CD14-positive monocyte (primary cell): Measurements from ENCODE around the gene PKM. TPM values are rescaled to one million over a fixed set of nuclear protein-coding genes. Genes with fewer than 3 reads are reported as not detected.

Experiments
- DNase-seq, 3 donors: peaks; one replicate each; pipeline ENCODE4 v3.0.0-alpha.2; 2011 to 2022
- H2AFZ ChIP-seq: 2 replicates; pipeline ENCODE4 v1.6.0; 2012; ENCODE audit warnings: mild to moderate bottlenecking, low read depth, low read length, inconsistent platforms; ENCODE audit not compliant: insufficient read depth, poor library complexity, severe bottlenecking
- H3K27ac ChIP-seq, 2 donors: 1 replicate in 1 of 2; 2 replicates in 1 of 2; pipeline ENCODE4 v1.5.1; 2012 to 2013; ENCODE audit warnings: low read length in 2 of 2, control low read depth in 1 of 2, inconsistent platforms in 1 of 2, low read depth in 1 of 2, mild to moderate bottlenecking in 1 of 2
- H3K27me3 ChIP-seq, 2 donors: one replicate each; pipeline versions ENCODE4 v1.6.0 to v1.6.1; 2011 to 2013; ENCODE audit warnings: low read length in 2 of 2; ENCODE audit not compliant: control insufficient read depth in 2 of 2, insufficient read depth in 2 of 2
- H3K36me3 ChIP-seq, 2 donors: replicated peaks in 1 of 2; 1 replicate in 1 of 2; 2 replicates in 1 of 2; pipeline versions ENCODE4 v1.5.1 to v1.6.1; 2012 to 2013; ENCODE audit warnings: low read length in 2 of 2, control low read depth in 1 of 2, inconsistent platforms in 1 of 2, mild to moderate bottlenecking in 1 of 2; ENCODE audit not compliant: insufficient read depth in 2 of 2, control insufficient read depth in 1 of 2
- H3K4me1 ChIP-seq, 2 donors: 1 replicate in 1 of 2; 2 replicates in 1 of 2; pipeline versions ENCODE4 v1.5.1 to v1.6.1; 2012 to 2013; ENCODE audit warnings: low read length in 2 of 2, control low read depth in 1 of 2, inconsistent platforms in 1 of 2, mild to moderate bottlenecking in 1 of 2, moderate library complexity in 1 of 2; ENCODE audit not compliant: insufficient read depth in 2 of 2, control insufficient read depth in 1 of 2
- H3K4me2 ChIP-seq: replicated peaks from 2 replicates; pipeline ENCODE3; 2012; ENCODE audit warnings: low read length, moderate library complexity, mild to moderate bottlenecking; ENCODE audit not compliant: poor library complexity, severe bottlenecking; ENCODE audit errors: extremely low read depth
- H3K4me3 ChIP-seq, 3 experiments: fragments of 200-600 bp in 1 of 3; sonication (generic) in 1 of 3; replicated peaks in 1 of 3; 1 replicate in 2 of 3; 2 replicates in 1 of 3; pipeline ENCODE4 v1.5.1; 2011 to 2013; ENCODE audit warnings: low read length in 3 of 3, mild to moderate bottlenecking in 3 of 3, control low read depth in 2 of 3, low read depth in 2 of 3, inconsistent platforms in 1 of 3, moderate library complexity in 1 of 3
- H3K79me2 ChIP-seq: 2 replicates; pipeline ENCODE4 v1.6.0; 2012; ENCODE audit warnings: mild to moderate bottlenecking, control low read depth, inconsistent platforms, low read length, moderate library complexity; ENCODE audit not compliant: insufficient read depth
- H3K9ac ChIP-seq: 2 replicates; pipeline ENCODE4 v1.6.0; 2017; ENCODE audit warnings: low read length, mild to moderate bottlenecking; ENCODE audit not compliant: insufficient read depth, poor library complexity, severe bottlenecking
- H3K9me3 ChIP-seq, 2 donors: replicated peaks in 1 of 2; 1 replicate in 1 of 2; 2 replicates in 1 of 2; pipeline versions ENCODE4 v1.5.1 to v1.6.1; 2012 to 2013; ENCODE audit warnings: low read length in 2 of 2, control low read depth in 1 of 2; ENCODE audit not compliant: control insufficient read depth in 1 of 2, insufficient read depth in 1 of 2
- H4K20me1 ChIP-seq: 2 replicates; pipeline ENCODE4 v1.6.0; 2012; ENCODE audit warnings: mild to moderate bottlenecking, low read length, control low read depth, moderate library complexity; ENCODE audit not compliant: insufficient read depth
- H3K27ac Mint-ChIP-seq, 7 donors: one replicate each; pipeline ENCODE4 v1.8.0; 2020; ENCODE audit warnings: mild to moderate bottlenecking in 7 of 7, mixed read lengths in 7 of 7, moderate library complexity in 6 of 7, inconsistent platforms in 2 of 7
- H3K27me3 Mint-ChIP-seq, 3 donors: one replicate each; pipeline ENCODE4 v1.8.0; 2021 to 2022; ENCODE audit warnings: low read depth in 3 of 3, mild to moderate bottlenecking in 3 of 3, mixed read lengths in 3 of 3, moderate library complexity in 3 of 3, inconsistent platforms in 1 of 3
- H3K36me3 Mint-ChIP-seq, 2 donors: one replicate each; pipeline ENCODE4 v1.8.0; 2020; ENCODE audit warnings: mixed read lengths in 2 of 2, inconsistent platforms in 1 of 2, mild to moderate bottlenecking in 1 of 2
- H3K4me1 Mint-ChIP-seq: one replicate; pipeline ENCODE4 v1.8.0; 2020; ENCODE audit warnings: mild to moderate bottlenecking, mixed read lengths
- H3K4me3 Mint-ChIP-seq, 2 donors: one replicate each; pipeline ENCODE4 v1.8.0; 2020; ENCODE audit warnings: mild to moderate bottlenecking in 2 of 2, mixed read lengths in 2 of 2, moderate library complexity in 1 of 2
- H3K9me3 Mint-ChIP-seq, 7 donors: one replicate each; pipeline ENCODE4 v1.8.0; 2020 to 2022; ENCODE audit warnings: mixed read lengths in 7 of 7, mild to moderate bottlenecking in 6 of 7, moderate library complexity in 6 of 7, inconsistent platforms in 2 of 7
- WGBS: methylation state at CpG from one replicate; pipeline ENCODE4 v1.1.5; 2013; ENCODE audit warnings: missing lambda C conversion rate; ENCODE audit not compliant: insufficient coverage; 5-methylcytosine and 5-hydroxymethylcytosine counted together
- intact Hi-C, 2 donors: fragments of 100-400 bp; cut with micrococcal nuclease; formaldehyde crosslinking; loops; one replicate each; pipeline versions ENCODE4 v1.15.0 to v1.15.1; 2023
- polyA plus RNA-seq, 3 donors: library from polyadenylated mRNA; depleted of rRNA in 1 of 3; unstranded in 2 of 3; stranded (reverse) in 1 of 3; fragments of 300-500 nt in 2 of 3; fragments of >200 nt in 1 of 3; fragmentation: Illumina TruSeq in 2 of 3; gene quantifications; 1 replicate in 2 of 3; 2 replicates in 1 of 3; pipeline ENCODE4 v1.2.3, GENCODE V29; 2012 to 2021
- TF ChIP-seq, protein P1 (sequence below): fragments of 200-600 bp; IDR thresholded peaks from one replicate; pipeline ENCODE4 v1.8.0; 2022; ENCODE audit warnings: antibody characterized with exemption, mild to moderate bottlenecking

Gene PKM
- polyA plus RNA-seq, 3 donors = 544 to 999 (median 986) TPM

DNA sequence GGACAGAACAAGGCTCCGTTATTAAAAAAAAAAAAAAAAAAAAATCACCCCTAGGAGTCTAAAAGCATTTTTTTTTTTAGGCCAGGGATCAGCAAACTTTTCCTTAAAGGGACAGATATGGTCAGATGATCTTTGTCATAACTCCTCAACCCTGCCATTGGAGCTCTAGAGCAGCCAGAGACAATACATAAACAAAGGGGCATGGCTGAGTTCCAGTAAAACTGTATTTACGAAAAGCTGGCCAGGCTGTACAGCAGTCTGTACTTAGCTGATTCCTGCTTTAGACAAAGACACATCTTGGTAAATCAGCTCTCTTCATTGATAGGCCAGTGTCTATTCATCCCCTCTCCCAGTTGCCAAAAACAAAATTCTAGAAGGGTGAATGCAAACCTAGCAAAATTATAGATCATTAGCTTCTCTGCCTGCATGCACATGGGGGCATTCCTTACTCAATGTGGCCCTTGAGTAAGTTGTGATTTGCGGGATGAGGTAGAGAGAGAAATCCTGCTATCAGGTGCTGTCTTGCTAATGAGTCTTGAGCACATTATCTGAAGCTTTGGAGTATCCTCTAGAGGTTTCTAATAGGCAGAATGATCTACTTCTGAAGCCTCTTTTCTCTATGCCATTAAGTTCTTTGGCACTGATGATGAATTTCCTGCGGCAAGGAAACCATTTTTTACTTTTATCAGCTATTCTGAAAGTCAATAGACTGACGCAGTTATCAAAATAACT is 77.6 kb downstream of the PKM start:
- Histone ChIP-seq H3K27me3 (no peaks in the 10 kb centered on the region), H3K9me3 (no peaks in the 10 kb centered on the region), H3K27ac (no peak overlapping the region), H3K4me1 (peaks cover 20 to 23% of the 10 kb centered on the region in 2 donors), H3K4me2 (no peak overlapping the region), H2AFZ (no peak overlapping the region), H3K79me2 (no peaks in the 10 kb centered on the region), H3K9ac (no peak overlapping the region), H3K36me3 (no peaks in the 10 kb centered on the region), H4K20me1 (no peaks in the 10 kb centered on the region), H3K4me3 (no peak overlapping the region)
- WGBS = 100% methylated on average over 2 of the region's 5 CpGs
- TF ChIP-seq, protein P1, sequence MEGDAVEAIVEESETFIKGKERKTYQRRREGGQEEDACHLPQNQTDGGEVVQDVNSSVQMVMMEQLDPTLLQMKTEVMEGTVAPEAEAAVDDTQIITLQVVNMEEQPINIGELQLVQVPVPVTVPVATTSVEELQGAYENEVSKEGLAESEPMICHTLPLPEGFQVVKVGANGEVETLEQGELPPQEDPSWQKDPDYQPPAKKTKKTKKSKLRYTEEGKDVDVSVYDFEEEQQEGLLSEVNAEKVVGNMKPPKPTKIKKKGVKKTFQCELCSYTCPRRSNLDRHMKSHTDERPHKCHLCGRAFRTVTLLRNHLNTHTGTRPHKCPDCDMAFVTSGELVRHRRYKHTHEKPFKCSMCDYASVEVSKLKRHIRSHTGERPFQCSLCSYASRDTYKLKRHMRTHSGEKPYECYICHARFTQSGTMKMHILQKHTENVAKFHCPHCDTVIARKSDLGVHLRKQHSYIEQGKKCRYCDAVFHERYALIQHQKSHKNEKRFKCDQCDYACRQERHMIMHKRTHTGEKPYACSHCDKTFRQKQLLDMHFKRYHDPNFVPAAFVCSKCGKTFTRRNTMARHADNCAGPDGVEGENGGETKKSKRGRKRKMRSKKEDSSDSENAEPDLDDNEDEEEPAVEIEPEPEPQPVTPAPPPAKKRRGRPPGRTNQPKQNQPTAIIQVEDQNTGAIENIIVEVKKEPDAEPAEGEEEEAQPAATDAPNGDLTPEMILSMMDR = no peak
- peaks cover 1 to 8% (median 3%) of the 10 kb centered on the region in 3 donors for H3K27me3 Mint-ChIP-seq
- H3K27ac Mint-ChIP-seq = no peak overlapping the region
- H3K4me3 Mint-ChIP-seq = no peak overlapping the region
- H3K36me3 Mint-ChIP-seq = no peaks in the 10 kb centered on the region
- H3K4me1 Mint-ChIP-seq = peaks cover 23% of the 10 kb centered on the region
- DNase-seq = no peak
- intact Hi-C loops = loop anchor here in 1 of 2 donors (10.0 kb wide), 1 partner anchor 409 kb away; no protein-coding TSS in a partner anchor
- H3K9me3 Mint-ChIP-seq = no peaks in the 10 kb centered on the region

Other genes with a start within 250 kb of the PKM start
- 1 to 10 TPM; 3.9 to 6.6 (median 5.0) TPM for gene MYO9A, start 113.0 kb downstream of the PKM start, polyA plus RNA-seq
- gene SENP8, start 112.8 kb downstream of the PKM start, polyA plus RNA-seq = 1 to 10 TPM in 1 of 3 donors, under 1 TPM in 2; 0.52 to 1.4 (median 0.79) TPM
- gene GRAMD2A, start 33.4 kb downstream of the PKM start, polyA plus RNA-seq = not detected
- gene PARP6, start 41.4 kb upstream of the PKM start, polyA plus RNA-seq = 100 to 1,000 TPM in 1 of 3 donors, 10 to 100 TPM in 2; 12.9 to 165 (median 13.5) TPM
- 1 to 10 TPM in 1 of 3 donors, not detected in 2; 2.9 TPM for gene CELF6, start 89.0 kb upstream of the PKM start, polyA plus RNA-seq
- gene HEXA, start 144.8 kb upstream of the PKM start, polyA plus RNA-seq = 100 to 1,000 TPM; 164 to 192 (median 186) TPM
- not detected for gene TMEM202, start 167.1 kb upstream of the PKM start, polyA plus RNA-seq
- 10 to 100 TPM; 13.5 to 47.2 (median 14.4) TPM for gene ARIH1, start 243.1 kb upstream of the PKM start, polyA plus RNA-seq